ENCODE measurements around the gene ADPRH.
"Not testable (repeated sequence)": the region's sequence is repeated elsewhere in the genome, so short reads cannot be mapped to it uniquely, and the experiment has no call there.

Gene ADPRH

GRCh38 chr3:119579366-119580066 is at the start of gene ADPRH:
Gene ADPRH (plus strand): TSS chr3:119579492. CDS start chr3:119582170, 2,678 bp downstream.
- DNase-seq: peak; percentile 90

GRCh38 chr3:119529883-119530282 is 49.4 kb upstream of the ADPRH start:
- no peak for DNase-seq

DNA sequence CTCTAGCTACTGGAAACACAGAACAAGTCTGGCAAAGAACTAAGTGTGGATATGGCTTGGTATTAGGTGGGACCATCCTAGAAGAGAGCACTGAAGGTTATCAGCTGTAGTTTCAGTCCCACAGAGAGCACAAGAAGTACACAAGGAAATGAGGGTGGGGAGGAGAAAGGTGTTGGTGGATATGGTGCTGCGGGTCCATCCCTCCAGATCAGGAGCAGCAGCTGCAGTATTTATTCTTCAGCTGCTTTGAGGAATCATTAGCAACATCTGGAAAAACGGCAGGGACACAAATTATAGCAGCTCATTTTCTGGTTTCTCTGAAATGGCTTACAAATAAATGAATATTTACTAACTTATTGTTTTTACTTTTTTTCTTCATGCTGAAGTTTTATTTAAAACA is 48.8 kb upstream of the ADPRH start:
- DNase-seq: no peak

DNA sequence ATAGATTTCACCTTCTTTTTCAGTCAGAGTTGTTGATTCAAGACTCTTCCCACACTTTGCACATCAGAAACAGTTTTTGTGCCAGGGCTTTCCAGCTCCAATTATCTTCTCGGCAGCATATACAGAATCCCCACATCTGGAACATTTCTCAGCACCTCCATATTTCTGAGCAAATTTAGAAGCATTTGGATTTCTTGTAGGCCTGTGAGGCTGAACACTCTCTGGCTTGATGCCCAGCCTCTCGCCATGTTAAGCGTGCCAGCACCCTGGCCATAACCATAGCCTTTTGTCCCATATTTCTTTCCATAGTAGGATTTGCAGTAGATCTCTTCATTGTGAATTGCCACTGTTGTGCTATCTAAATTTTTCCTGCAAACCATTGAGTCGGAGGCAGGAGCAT is 48.1 kb upstream of the ADPRH start:
- DNase-seq: no peak

DNA sequence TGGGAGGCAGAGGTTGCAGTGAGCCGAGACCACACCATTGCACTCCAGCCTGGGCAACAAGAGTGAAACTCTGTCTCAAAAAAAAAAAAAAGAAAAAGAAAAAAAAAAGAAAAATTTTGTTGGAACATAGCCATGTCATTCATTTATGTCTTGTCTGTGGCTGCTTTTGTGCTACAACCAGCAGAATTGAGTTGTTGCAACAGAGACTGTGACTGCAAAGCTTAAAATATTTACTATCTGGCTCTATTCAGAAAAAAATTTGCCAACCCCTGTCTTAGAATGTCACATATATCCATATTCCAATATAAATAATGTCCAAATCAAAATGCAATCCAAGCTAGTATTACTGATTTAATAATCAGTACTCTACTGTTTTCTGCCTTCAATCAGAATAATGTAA is 45.0 kb upstream of the ADPRH start:
- no peak for DNase-seq

- no peak for DNase-seq
Measured at GRCh38 chr3:119536757-119537156, 42.5 kb upstream of the ADPRH start.

DNA sequence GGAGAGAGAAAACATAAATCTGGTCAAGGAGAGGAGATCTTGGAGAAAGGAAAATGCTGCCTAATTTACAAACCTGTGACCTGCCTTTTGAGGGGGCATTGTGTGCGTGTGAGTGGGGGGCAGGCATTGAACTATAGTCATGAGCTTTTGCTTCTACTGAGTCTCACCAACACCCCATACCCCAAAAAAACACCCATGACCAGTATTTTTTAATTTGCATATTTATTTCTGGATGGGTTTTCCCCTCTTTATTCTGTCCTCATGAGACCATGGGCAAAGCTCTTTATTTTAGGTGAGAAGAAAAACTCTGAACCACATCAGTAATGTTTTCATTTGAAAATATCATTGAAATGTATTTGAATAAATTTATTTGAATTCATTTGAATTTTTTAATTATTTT is 40.5 kb upstream of the ADPRH start:
- no peak for DNase-seq

DNA sequence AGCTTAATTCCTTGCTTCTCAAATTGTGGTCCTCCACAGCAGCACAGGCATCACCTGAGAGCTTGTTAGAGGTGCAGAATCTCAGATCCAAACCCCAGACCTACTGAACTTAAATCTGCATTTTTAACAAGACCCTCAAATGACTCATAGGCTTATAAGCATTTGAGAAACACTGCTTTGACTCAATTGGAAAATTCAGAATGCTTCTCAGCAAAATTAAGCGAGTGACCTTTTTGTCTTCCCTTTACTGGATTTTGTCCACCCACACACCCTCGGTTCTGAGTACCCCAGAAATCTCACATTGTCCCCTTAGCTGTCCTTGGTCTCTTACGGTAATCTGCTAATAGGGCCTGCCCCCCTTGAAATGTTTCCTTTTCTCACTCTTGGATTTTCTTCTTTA is 37.7 kb upstream of the ADPRH start:
- DNase-seq: no peak

DNA sequence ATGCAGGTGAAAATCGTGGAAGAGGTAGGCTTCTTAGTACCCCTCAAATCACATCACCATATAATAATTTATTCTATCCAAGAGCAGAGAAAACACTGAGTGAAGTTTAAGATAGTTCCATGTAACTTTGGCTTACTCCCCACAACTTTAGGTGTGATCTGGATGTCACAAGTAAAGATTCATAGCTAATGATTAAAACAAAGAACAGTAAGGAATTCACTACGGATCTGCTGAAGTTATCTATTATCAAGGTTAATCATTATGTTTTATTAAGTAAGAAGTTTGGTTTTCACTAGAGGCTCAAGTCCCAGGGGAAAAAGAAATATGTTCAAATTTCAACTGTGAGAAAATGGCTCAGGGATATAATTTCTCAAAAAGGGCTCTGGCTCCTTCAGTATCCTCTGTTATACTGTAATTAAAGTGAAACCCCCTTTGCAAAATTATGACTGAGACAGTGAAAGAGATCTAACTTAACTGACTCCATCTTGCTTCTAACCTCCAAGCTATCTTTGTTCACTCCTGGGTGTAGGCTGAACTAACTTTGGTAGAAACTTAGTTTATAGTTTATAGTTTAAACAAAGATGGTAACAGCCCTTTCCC is 37.0 kb upstream of the ADPRH start:
- no peak for DNase-seq

DNA sequence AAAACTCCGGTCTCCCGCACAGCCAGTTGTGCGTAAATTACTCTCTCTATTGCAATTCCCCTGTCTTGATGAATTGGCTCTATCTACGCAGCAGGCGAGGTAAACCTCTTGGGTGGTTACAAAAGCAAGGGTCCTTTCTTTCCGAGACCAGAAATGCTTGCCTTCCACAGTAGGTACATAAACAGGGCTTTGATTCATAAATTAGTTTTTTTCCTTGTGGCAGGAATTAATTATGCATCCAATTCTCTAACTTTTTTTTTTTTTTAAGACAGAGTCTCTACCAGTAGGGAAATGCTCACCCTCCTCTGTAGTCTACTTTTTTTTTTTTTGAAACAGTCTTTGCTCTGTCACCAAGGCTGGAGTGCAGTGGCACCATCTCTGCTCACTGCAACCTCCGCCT is 36.1 kb upstream of the ADPRH start:
- DNase-seq: no peak

GRCh38 chr3:119547227-119547626 is 32.1 kb upstream of the ADPRH start:
- DNase-seq: no peak

- no peak for DNase-seq
Measured at GRCh38 chr3:119548341-119548740, 31.0 kb upstream of the ADPRH start.

DNA sequence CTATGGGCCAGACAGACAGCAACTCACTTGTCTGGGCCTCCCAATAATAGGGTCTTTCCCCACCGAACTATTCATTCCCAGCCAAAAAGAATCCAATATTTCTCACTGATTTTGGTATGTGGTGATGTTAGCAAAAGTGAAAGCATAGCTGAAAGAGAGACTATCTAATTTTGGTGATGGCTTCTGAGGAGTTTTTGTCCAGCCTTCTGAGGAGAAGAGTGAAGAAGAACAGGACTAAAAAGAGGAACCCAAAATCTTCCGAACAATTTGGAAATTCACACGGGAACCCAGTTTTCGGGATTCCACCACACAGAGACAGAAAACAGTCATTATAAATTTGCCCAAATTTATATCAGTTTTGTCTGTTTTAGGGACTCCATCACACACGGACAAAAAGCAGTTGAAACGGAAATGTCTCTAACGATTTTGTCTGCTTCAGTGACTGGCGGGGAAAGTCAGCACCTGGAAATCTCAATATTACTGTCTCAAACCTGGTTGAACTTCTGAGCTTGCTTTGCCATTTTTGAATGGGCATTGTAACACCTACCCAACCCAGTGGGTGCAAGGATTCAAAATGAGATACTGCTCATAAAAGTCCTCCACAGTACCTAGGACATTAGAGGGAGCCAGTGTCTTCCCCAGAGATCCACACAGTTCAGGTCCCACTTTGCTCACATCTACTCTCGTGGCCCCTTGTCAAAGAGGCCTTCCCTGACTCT is 28.9 kb upstream of the ADPRH start:
- DNase-seq: no peak

- DNase-seq: no peak
Measured at GRCh38 chr3:119551598-119551997, 27.7 kb upstream of the ADPRH start.

DNA sequence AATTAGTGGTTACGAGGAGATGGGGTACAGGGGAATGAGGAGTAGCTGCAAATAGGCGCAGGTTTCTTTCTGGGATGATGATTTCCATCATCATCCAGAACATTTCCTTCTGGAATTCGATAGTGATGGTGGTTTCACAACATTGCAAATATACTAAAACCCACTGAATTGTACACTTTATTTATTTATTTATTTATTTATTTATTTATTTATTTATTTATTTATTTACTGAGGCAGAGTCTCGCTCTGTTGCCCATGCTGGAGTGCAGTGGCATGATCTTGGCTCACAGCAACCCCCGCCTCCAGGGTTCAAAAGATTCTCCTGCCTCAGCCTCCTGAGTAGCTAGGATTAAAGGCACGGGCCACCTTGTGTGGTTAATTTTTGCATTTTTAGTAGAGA is 26.4 kb upstream of the ADPRH start:
- DNase-seq: not testable (repeated sequence)

- no peak for DNase-seq
Measured at GRCh38 chr3:119553823-119554415, 25.4 kb upstream of the ADPRH start.

DNA sequence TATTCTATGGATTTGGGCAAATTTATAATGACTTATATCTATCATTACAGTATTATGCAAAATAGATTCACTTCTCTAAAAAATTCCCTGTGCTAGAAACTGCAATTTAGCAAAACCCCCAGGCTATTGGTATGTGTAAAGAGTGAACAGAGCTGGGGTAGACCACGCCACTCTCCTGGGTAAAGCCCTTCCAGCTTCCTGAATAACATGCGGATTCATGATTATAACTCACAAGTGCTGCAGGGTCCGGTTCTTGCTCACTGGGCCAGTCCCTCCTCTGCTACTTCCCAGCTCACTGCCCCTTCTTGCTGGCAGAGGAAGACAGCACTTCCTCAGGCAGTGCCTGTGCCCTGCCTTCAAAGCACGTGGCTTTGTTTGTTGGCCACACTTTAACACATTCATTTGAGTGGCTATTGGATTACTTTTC is 24.0 kb upstream of the ADPRH start:
- DNase-seq: no peak

DNA sequence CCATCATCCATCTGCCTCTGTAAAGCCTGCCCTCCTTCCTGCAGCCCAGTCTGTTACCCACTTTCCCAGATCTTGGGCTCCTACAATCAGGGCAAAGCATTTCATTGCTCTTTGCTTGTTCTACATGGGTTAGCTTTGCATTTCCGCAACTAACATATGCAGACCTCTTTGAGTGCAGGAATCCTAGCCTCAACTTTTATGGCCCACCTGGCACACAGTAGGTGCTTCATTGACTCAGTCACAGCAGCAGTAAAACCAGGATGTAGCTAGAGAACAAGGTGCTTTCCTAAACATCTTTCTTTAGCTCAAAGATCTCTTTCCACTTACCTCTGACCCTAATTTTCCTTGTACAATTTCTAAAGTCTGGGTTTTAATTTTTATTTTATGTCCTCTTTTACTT is 23.4 kb upstream of the ADPRH start:
- no peak for DNase-seq

- no peak for DNase-seq
Measured at GRCh38 chr3:119557192-119557876, 22.0 kb upstream of the ADPRH start.

DNA sequence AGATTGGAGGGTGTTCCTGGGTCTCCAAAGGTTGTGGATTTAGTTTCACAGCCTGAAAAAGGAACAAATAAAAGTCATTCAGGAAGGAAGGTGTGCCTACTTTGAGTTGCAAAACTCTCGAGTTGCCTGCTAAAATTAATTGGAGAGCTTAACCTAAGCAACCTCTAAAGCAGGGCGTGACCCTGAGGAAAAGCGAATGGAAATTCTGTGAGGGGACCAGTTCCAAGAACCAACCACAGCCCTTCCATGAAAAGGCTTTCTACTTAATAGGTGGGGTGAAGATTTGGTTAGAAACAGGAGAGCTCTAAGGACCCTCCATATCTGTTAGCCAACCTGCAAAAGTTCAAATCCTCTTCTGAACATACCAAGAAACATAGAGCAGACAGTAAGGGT is 21.4 kb upstream of the ADPRH start:
- DNase-seq: no peak

- DNase-seq: no peak
Measured at GRCh38 chr3:119558626-119559317, 20.5 kb upstream of the ADPRH start.

- DNase-seq: no peak
Measured at GRCh38 chr3:119559441-119559963, 19.8 kb upstream of the ADPRH start, which contains the start of gene CD80. Gene CD80 (minus strand): TSS chr3:119559614. CDS start chr3:119557728, 1,886 bp downstream.
